ENCODE data around the gene CCSER1. TPM values are rescaled to one million over a fixed set of nuclear protein-coding genes. Genes with fewer than 3 reads are reported as not detected.

CCSER1 gene
- total and polyA plus RNA-seq, 2 donors (not counting 1 experiment from before 2014, with no cell fraction given): under 0.01 TPM; not detected in 1

DNA sequence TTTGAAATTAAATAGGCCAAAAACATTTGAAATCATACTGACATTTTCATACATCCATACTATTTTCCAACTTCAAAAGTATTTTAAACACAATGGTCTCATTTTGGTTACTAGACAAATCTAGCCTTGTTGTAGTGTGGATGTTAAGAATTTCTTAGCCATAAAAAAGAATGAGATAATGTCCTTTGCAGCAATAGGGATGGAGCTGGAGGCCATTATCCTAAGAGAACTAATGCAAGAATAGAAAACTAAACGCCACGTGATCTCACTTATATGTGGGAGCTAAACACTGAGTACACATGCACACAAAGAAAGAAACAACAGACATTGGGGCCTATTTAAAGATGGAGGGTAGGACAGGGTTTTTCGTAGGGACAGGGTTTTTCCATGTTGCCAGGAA is 153.8 kb downstream of the CCSER1 start:
- Histone ChIP-seq H3K9ac (ENCODE audit: insufficient read depth, low read length) (no peak overlapping the region), H3K9me3 (ENCODE audit: control insufficient read depth, insufficient read depth, low read depth, low read length) (no peaks in the 10 kb centered on the region), H3K27me3 (ENCODE audit: control insufficient read depth, insufficient read depth, low read length) (no peaks in the 10 kb centered on the region), H3K36me3 (ENCODE audit: control insufficient read depth, insufficient read depth, low read length) (no peaks in the 10 kb centered on the region), H3K27ac (ENCODE audit: insufficient read depth, low read length) (no peak overlapping the region), H3K79me2 (ENCODE audit: control insufficient read depth, insufficient read depth, low read length) (no peaks in the 10 kb centered on the region), H3K4me2 (ENCODE audit: extremely low read depth, insufficient read depth, low read length) (no peak overlapping the region), H3K4me1 (ENCODE audit: control insufficient read depth, extremely low read depth, insufficient read depth, low read length) (no peaks in the 10 kb centered on the region), H4K20me1 (ENCODE audit: control insufficient read depth, extremely low read depth, insufficient read depth, low read length) (no peaks in the 10 kb centered on the region), H2AFZ (ENCODE audit: low read length) (no peak overlapping the region), H3K4me3 (replicated peaks in 1 of 4; ENCODE audit: control extremely low read depth in 1 of 4, insufficient read depth in 1 of 4, low read depth in 3 of 4, low read length in 4 of 4) (no peak overlapping the region)
- no peak for DNase-seq (ENCODE audit: low read depth in 2 of 2)
- TF ChIP-seq, protein P1, sequence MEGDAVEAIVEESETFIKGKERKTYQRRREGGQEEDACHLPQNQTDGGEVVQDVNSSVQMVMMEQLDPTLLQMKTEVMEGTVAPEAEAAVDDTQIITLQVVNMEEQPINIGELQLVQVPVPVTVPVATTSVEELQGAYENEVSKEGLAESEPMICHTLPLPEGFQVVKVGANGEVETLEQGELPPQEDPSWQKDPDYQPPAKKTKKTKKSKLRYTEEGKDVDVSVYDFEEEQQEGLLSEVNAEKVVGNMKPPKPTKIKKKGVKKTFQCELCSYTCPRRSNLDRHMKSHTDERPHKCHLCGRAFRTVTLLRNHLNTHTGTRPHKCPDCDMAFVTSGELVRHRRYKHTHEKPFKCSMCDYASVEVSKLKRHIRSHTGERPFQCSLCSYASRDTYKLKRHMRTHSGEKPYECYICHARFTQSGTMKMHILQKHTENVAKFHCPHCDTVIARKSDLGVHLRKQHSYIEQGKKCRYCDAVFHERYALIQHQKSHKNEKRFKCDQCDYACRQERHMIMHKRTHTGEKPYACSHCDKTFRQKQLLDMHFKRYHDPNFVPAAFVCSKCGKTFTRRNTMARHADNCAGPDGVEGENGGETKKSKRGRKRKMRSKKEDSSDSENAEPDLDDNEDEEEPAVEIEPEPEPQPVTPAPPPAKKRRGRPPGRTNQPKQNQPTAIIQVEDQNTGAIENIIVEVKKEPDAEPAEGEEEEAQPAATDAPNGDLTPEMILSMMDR (conservative IDR thresholded peaks at IDR 0.05 in 1 of 2, IDR thresholded peaks at IDR 0.05 in 1 of 2; ENCODE audit: low read depth in 1 of 2, low read length in 2 of 2): no peak
- TF ChIP-seq EZH2 (IDR thresholded peaks at IDR 0.05; ENCODE audit: low read length, missing control alignments): no peak

DNA sequence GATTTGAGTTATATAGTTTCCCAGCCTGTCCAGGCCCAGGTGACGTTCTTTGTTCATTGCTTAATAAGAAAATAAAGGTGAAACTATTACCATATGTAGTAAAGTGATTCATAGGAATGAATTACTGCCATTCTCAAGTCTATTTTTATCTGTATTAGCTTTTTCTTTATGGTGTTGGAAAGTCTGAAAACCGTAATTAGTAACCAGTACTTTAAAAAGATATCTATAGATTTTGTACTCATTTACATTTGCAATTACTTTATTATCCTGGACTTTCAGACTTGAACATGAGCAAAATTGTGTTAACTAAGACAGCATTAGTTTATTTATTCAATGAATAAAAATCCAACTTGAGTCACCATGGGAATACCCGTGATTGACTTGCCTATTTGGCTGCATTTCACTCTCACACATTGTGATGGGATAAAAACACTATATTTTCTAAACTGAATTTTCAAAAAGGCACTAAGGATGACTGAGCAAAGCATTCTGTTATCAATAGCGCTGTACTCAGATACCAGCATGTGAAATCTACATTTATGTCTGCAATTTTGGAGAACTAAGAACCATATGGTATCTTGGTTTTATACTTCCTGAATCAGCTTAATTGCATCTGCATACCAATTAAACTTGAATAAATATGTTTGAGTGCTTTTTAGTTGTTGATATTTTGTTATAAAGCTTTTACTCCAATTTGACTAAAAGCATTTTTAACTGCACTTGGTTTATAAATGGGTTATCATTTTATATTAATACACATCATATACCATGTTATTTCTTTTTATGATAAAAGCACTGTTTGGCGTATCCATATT is 154.6 kb downstream of the CCSER1 start:
- Histone ChIP-seq H3K4me3 (replicated peaks in 1 of 4; ENCODE audit: control extremely low read depth in 1 of 4, insufficient read depth in 1 of 4, low read depth in 3 of 4, low read length in 4 of 4) (no peak overlapping the region), H3K27me3 (ENCODE audit: control insufficient read depth, insufficient read depth, low read length) (no peaks in the 10 kb centered on the region), H3K79me2 (ENCODE audit: control insufficient read depth, insufficient read depth, low read length) (no peaks in the 10 kb centered on the region), H4K20me1 (ENCODE audit: control insufficient read depth, extremely low read depth, insufficient read depth, low read length) (no peaks in the 10 kb centered on the region), H3K36me3 (ENCODE audit: control insufficient read depth, insufficient read depth, low read length) (no peaks in the 10 kb centered on the region), H2AFZ (ENCODE audit: low read length) (no peak overlapping the region), H3K4me1 (ENCODE audit: control insufficient read depth, extremely low read depth, insufficient read depth, low read length) (no peaks in the 10 kb centered on the region), H3K9ac (ENCODE audit: insufficient read depth, low read length) (no peak overlapping the region), H3K9me3 (ENCODE audit: control insufficient read depth, insufficient read depth, low read depth, low read length) (no peaks in the 10 kb centered on the region), H3K27ac (ENCODE audit: insufficient read depth, low read length) (no peak overlapping the region), H3K4me2 (ENCODE audit: extremely low read depth, insufficient read depth, low read length) (no peak overlapping the region)
- DNase-seq (ENCODE audit: low read depth in 2 of 2): no peak
- TF ChIP-seq, protein P1 (conservative IDR thresholded peaks at IDR 0.05 in 1 of 2, IDR thresholded peaks at IDR 0.05 in 1 of 2; ENCODE audit: low read depth in 1 of 2, low read length in 2 of 2): no peak
- no peak for TF ChIP-seq EZH2 (IDR thresholded peaks at IDR 0.05; ENCODE audit: low read length, missing control alignments)

DNA sequence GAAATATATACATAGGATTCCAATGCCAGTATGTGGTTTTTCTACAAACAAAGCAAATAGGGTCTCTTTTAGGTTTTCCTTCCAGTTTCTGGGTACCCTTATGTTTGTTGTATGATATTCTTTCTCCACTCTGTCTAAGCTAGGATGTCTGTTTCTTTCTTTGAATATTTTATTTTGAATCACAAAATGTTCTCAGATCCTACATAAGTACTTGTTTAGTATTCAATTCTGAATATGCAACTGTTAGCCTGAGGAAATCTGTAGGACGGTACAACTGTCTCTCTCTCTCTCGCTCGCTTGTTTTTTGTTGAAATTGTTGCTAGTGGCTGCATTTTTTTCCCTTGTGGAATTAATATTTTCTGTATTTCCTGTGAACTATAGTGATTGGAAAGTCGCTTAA is 163.2 kb downstream of the CCSER1 start:
- Histone ChIP-seq H3K36me3 (ENCODE audit: control insufficient read depth, insufficient read depth, low read length) (no peaks in the 10 kb centered on the region), H3K27me3 (ENCODE audit: control insufficient read depth, insufficient read depth, low read length) (no peaks in the 10 kb centered on the region), H3K4me2 (ENCODE audit: extremely low read depth, insufficient read depth, low read length) (no peak overlapping the region), H2AFZ (ENCODE audit: low read length) (no peak overlapping the region), H3K79me2 (ENCODE audit: control insufficient read depth, insufficient read depth, low read length) (no peaks in the 10 kb centered on the region), H3K9ac (ENCODE audit: insufficient read depth, low read length) (no peak overlapping the region), H3K9me3 (ENCODE audit: control insufficient read depth, insufficient read depth, low read depth, low read length) (no peaks in the 10 kb centered on the region), H3K27ac (ENCODE audit: insufficient read depth, low read length) (no peak overlapping the region), H4K20me1 (ENCODE audit: control insufficient read depth, extremely low read depth, insufficient read depth, low read length) (no peaks in the 10 kb centered on the region), H3K4me1 (ENCODE audit: control insufficient read depth, extremely low read depth, insufficient read depth, low read length) (no peaks in the 10 kb centered on the region), H3K4me3 (replicated peaks in 1 of 4; ENCODE audit: control extremely low read depth in 1 of 4, insufficient read depth in 1 of 4, low read depth in 3 of 4, low read length in 4 of 4) (no peak overlapping the region)
- no peak for TF ChIP-seq EZH2 (IDR thresholded peaks at IDR 0.05; ENCODE audit: low read length, missing control alignments)
- TF ChIP-seq, protein P1 (conservative IDR thresholded peaks at IDR 0.05 in 1 of 2, IDR thresholded peaks at IDR 0.05 in 1 of 2; ENCODE audit: low read depth in 1 of 2, low read length in 2 of 2): no peak
- no peak for DNase-seq (ENCODE audit: low read depth in 2 of 2)

Data from fibroblast of lung (primary cell).